Stimulated activated CD8-positive, alpha-beta memory T cell treated with anti-CD3 and anti-CD28 coated beads, Interleukin-15, amount 100 ng/mL, for 24 hours (primary cell): ENCODE data around the gene HTR7.

Experiments
- DNase-seq: peaks from one replicate; pipeline ENCODE4 v3.0.0-alpha.2; 2020; ENCODE audit warnings: low read depth

HTR7 gene

GRCh38 chr10:90804354-90804753 lies 53.5 kb downstream of the HTR7 start:
- DNase-seq = no peak

- no peak for DNase-seq
Measured at GRCh38 chr10:90801608-90802007, 56.2 kb downstream of the HTR7 start.

GRCh38 chr10:90800232-90800796 lies 57.5 kb downstream of the HTR7 start:
- DNase-seq = no peak

GRCh38 chr10:90799172-90799571 lies 58.7 kb downstream of the HTR7 start:
- DNase-seq = no peak

- no peak for DNase-seq
Measured at GRCh38 chr10:90798482-90798881, 59.4 kb downstream of the HTR7 start.

GRCh38 chr10:90790422-90790821 lies 67.4 kb downstream of the HTR7 start:
- no peak for DNase-seq

- DNase-seq = no peak
Measured at GRCh38 chr10:90788968-90789367, 68.9 kb downstream of the HTR7 start.

GRCh38 chr10:90788199-90788491 lies 69.7 kb downstream of the HTR7 start:
- no peak for DNase-seq

GRCh38 chr10:90787393-90788198 lies 70.2 kb downstream of the HTR7 start:
- DNase-seq = no peak

GRCh38 chr10:90785782-90786181 lies 72.1 kb downstream of the HTR7 start:
- DNase-seq = no peak

GRCh38 chr10:90784771-90785170 lies 73.1 kb downstream of the HTR7 start:
- DNase-seq = no peak

- DNase-seq = no peak
Measured at GRCh38 chr10:90780488-90780887, 77.4 kb downstream of the HTR7 start.

- DNase-seq = no peak
Measured at GRCh38 chr10:90779548-90779947, 78.3 kb downstream of the HTR7 start.

- DNase-seq = no peak
Measured at GRCh38 chr10:90777621-90778020, 80.2 kb downstream of the HTR7 start.

- no peak for DNase-seq
Measured at GRCh38 chr10:90775351-90776028, 82.3 kb downstream of the HTR7 start.

GRCh38 chr10:90769946-90770841 lies 87.6 kb downstream of the HTR7 start:
- DNase-seq = no peak

- no peak for DNase-seq
Measured at GRCh38 chr10:90751107-90751997, 106.5 kb downstream of the HTR7 start.

- DNase-seq = no peak
Measured at GRCh38 chr10:90746829-90747228, 111.0 kb downstream of the HTR7 start.

- no peak for DNase-seq
Measured at GRCh38 chr10:90745565-90745964, 112.3 kb downstream of the HTR7 start.

GRCh38 chr10:90743291-90743690 lies 114.5 kb downstream of the HTR7 start:
- no peak for DNase-seq

- DNase-seq = no peak
Measured at GRCh38 chr10:90741926-90742565, 115.8 kb downstream of the HTR7 start.
